Endodermal cell (in vitro differentiated cells): ENCODE data around the gene KCNN3. TPM values are rescaled to one million over a fixed set of nuclear protein-coding genes. Genes with fewer than 3 reads are reported as not detected.

Source experiments
- DNase-seq: peaks from one replicate; pipeline ENCODE4 v3.0.0-alpha.2; 2017
- H3K27ac ChIP-seq: 2 replicates; pipeline ENCODE4 v1.5.1; 2013; ENCODE audit warnings: mild to moderate bottlenecking, low read depth, low read length, moderate library complexity
- H3K27me3 ChIP-seq: 2 replicates; pipeline ENCODE4 v1.6.1; 2013; ENCODE audit warnings: mild to moderate bottlenecking, low read length, moderate library complexity; ENCODE audit not compliant: insufficient read depth, control insufficient read depth, poor library complexity, severe bottlenecking
- H3K36me3 ChIP-seq: 2 replicates; pipeline ENCODE4 v1.7.0; 2013; ENCODE audit warnings: mild to moderate bottlenecking, low read length, moderate library complexity; ENCODE audit not compliant: control insufficient read depth, insufficient read depth
- H3K4me1 ChIP-seq: one replicate; pipeline ENCODE4 v1.7.0; 2013; ENCODE audit warnings: low read length; ENCODE audit not compliant: control insufficient read depth, insufficient read depth
- H3K4me3 ChIP-seq: 2 replicates; pipeline ENCODE4 v1.5.1; 2013; ENCODE audit warnings: mild to moderate bottlenecking, low read length, moderate library complexity
- H3K9ac ChIP-seq: 2 replicates; pipeline ENCODE4 v1.6.1; 2013; ENCODE audit warnings: mild to moderate bottlenecking, low read length, moderate library complexity; ENCODE audit not compliant: poor library complexity, severe bottlenecking; ENCODE audit errors: extremely low read depth
- H3K9me3 ChIP-seq: 2 replicates; pipeline ENCODE4 v1.6.1; 2013; ENCODE audit warnings: mild to moderate bottlenecking, low read length, moderate library complexity; ENCODE audit not compliant: control insufficient read depth
- H3K27ac Mint-ChIP-seq: 2 replicates; pipeline ENCODE4 v1.8.0; 2020; ENCODE audit warnings: mixed read lengths
- H3K27me3 Mint-ChIP-seq: 2 replicates; pipeline ENCODE4 v1.8.0; 2021; ENCODE audit warnings: mild to moderate bottlenecking, mixed read lengths; ENCODE audit not compliant: insufficient read depth
- H3K36me3 Mint-ChIP-seq: 2 replicates; pipeline ENCODE4 v1.8.0; 2020; ENCODE audit warnings: low read depth, mixed read lengths
- H3K4me1 Mint-ChIP-seq: 2 replicates; pipeline ENCODE4 v1.8.0; 2020; ENCODE audit warnings: mixed read lengths
- H3K4me3 Mint-ChIP-seq: 2 replicates; pipeline ENCODE4 v1.8.0; 2020; ENCODE audit warnings: mild to moderate bottlenecking, moderate library complexity, mixed read lengths
- H3K9me3 Mint-ChIP-seq: 2 replicates; pipeline ENCODE4 v1.8.0; 2020; ENCODE audit warnings: mild to moderate bottlenecking, mixed read lengths
- WGBS, 2 experiments: methylation state at CpG; one replicate each; pipeline versions ENCODE4 v1.1.5 to v1.1.7; 2013; ENCODE audit warnings: missing lambda C conversion rate in 2 of 2, mixed read lengths in 1 of 2; ENCODE audit not compliant: insufficient coverage in 1 of 2, insufficient read length in 1 of 2; 5-methylcytosine and 5-hydroxymethylcytosine counted together
- total RNA-seq, 2 donors: library from RNA; stranded (reverse); fragmentation: NEBNext Ultra II Directional in 1 of 2; extraction: Animal tissue kit (Norgen Biotek cat#: 25700) in 1 of 2; gene quantifications; 2 replicates in 1 of 2; 3 replicates in 1 of 2; pipeline ENCODE4 v1.2.1, GENCODE V29; 2021
- TF ChIP-seq, protein P1 (sequence below): fragments of 200-600 bp; sonication (generic); conservative IDR thresholded peaks from 2 replicates; pipeline ENCODE4 v1.5.0; 2021; ENCODE audit warnings: antibody characterized with exemption, mild to moderate bottlenecking

Gene KCNN3
- total RNA-seq, 2 donors from 2014 or later: 0.57 to 0.75 TPM

DNA sequence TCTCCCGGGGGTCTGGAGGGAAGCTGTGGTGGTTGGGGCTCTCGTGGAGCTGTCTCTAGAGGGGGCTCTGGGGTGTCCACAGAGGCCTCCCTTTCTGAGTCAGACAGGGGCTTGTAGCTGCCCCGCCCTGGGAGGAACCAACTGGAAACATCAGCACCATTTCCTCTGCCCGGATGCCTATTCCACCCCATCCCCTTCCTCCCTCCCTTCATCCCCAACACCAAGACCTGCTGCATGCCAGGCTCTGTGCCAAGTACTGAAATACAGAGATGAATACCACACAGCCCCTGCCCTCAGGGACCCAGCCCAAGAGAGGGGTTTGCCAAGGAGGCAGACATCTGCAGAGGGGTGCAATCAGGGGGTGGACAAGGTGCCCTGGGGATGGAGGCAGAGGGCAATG is 136.5 kb downstream of the KCNN3 start:
- 83 to 91% methylated on average over 1 to 4 of the region's 4 CpGs for WGBS, 2 experiments
- Mint-ChIP-seq H3K4me3 (no peak overlapping the region), H3K36me3 (no peaks in the 10 kb centered on the region)

GRCh38 chr1:154730986-154731489 is 139.0 kb downstream of the KCNN3 start:
- H3K4me1 ChIP-seq: peaks cover 8% of the 10 kb centered on the region
- no peak for DNase-seq
- H3K9ac ChIP-seq: no peak overlapping the region
- Mint-ChIP-seq H3K36me3 (no peaks in the 10 kb centered on the region), H3K4me3 (no peak overlapping the region), H3K9me3 (no peaks in the 10 kb centered on the region), H3K4me1 (peaks cover 22% of the 10 kb centered on the region), H3K27me3 (peaks cover 3% of the 10 kb centered on the region), H3K27ac (peak overlapping the region; percentile 26)
- no peak overlapping the region for H3K4me3 ChIP-seq
- no peaks in the 10 kb centered on the region for H3K9me3 ChIP-seq
- no peak overlapping the region for H3K27ac ChIP-seq
- WGBS, 2 experiments: 74 to 75% methylated on average over 4 to 10 of the region's 10 CpGs
- TF ChIP-seq, protein P1, sequence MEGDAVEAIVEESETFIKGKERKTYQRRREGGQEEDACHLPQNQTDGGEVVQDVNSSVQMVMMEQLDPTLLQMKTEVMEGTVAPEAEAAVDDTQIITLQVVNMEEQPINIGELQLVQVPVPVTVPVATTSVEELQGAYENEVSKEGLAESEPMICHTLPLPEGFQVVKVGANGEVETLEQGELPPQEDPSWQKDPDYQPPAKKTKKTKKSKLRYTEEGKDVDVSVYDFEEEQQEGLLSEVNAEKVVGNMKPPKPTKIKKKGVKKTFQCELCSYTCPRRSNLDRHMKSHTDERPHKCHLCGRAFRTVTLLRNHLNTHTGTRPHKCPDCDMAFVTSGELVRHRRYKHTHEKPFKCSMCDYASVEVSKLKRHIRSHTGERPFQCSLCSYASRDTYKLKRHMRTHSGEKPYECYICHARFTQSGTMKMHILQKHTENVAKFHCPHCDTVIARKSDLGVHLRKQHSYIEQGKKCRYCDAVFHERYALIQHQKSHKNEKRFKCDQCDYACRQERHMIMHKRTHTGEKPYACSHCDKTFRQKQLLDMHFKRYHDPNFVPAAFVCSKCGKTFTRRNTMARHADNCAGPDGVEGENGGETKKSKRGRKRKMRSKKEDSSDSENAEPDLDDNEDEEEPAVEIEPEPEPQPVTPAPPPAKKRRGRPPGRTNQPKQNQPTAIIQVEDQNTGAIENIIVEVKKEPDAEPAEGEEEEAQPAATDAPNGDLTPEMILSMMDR: no peak
- no peaks in the 10 kb centered on the region for H3K27me3 ChIP-seq
- no peaks in the 10 kb centered on the region for H3K36me3 ChIP-seq

More for the DNA sequence above, 136.5 kb downstream of the KCNN3 start:
- no peak overlapping the region for H3K9ac ChIP-seq
- Mint-ChIP-seq H3K27ac (no peak overlapping the region), H3K4me1 (peaks cover 19% of the 10 kb centered on the region), H3K9me3 (no peaks in the 10 kb centered on the region), H3K27me3 (peaks cover 8% of the 10 kb centered on the region)
- TF ChIP-seq, protein P1: no peak
- H3K4me3 ChIP-seq: no peak overlapping the region
- DNase-seq: no peak
- H3K27ac ChIP-seq: no peak overlapping the region
- H3K9me3 ChIP-seq: no peaks in the 10 kb centered on the region
- H3K27me3 ChIP-seq: no peaks in the 10 kb centered on the region
- H3K4me1 ChIP-seq: peaks cover 8% of the 10 kb centered on the region
- H3K36me3 ChIP-seq: no peaks in the 10 kb centered on the region

DNA sequence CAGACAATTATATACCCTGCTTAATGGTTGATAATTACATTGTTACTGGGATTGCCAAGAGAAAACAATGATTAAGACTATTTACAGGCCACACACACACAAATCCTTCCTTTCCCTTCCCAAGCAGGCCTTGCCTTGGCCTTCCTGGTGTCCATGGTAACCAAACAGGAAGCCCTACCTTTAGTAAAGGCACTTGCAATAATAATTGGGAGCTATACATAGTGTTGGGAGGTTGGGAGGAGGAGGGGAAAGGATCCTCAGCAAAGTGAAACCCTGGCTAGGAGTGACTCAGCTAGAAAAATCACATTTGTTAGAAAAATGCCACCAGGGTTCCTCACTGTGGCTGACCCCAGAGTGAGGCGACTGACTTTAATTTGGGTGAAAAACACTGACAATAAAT is 139.8 kb downstream of the KCNN3 start:
- no peak overlapping the region for H3K9ac ChIP-seq
- H3K27me3 Mint-ChIP-seq: peaks cover 3% of the 10 kb centered on the region
- WGBS, 2 experiments: 87% methylated on average over 1 of the region's 1 CpG; no CpG with 5 or more reads in 1 of the 2 experiments

More for the DNA sequence above, 139.8 kb downstream of the KCNN3 start:
- Histone ChIP-seq H3K4me1 (peaks cover 8% of the 10 kb centered on the region), H3K27ac (no peak overlapping the region), H3K9me3 (no peaks in the 10 kb centered on the region), H3K36me3 (no peaks in the 10 kb centered on the region), H3K27me3 (no peaks in the 10 kb centered on the region), H3K4me3 (no peak overlapping the region)
- Mint-ChIP-seq H3K4me1 (peaks cover 19% of the 10 kb centered on the region), H3K9me3 (no peaks in the 10 kb centered on the region), H3K4me3 (no peak overlapping the region), H3K27ac (peak overlapping the region; percentile 64), H3K36me3 (no peaks in the 10 kb centered on the region)
- no peak for DNase-seq
- TF ChIP-seq, protein P1: no peak
